Spleen (tissue), 11 donors: ENCODE results near the gene DLX3. TPM values are rescaled to one million over a fixed set of nuclear protein-coding genes. Genes with fewer than 3 reads are reported as not detected.

Experiments used
- DNase-seq: peaks from one replicate; pipeline ENCODE4 v3.0.0-alpha.2; 2020
- H3K27ac ChIP-seq, 8 donors: fragments of 200-600 bp; sonication (generic) in 7 of 8; 1 replicate in 4 of 8; 2 replicates in 4 of 8; pipeline versions ENCODE4 v1.5.0 to v1.8.0; 2016 to 2021; ENCODE audit warnings: inconsistent platforms in 4 of 8, mild to moderate bottlenecking in 4 of 8, moderate library complexity in 1 of 8
- H3K27me3 ChIP-seq, 7 donors: fragments of 200-600 bp; sonication (generic) in 6 of 7; replicated peaks in 1 of 7; 1 replicate in 4 of 7; 2 replicates in 3 of 7; pipeline versions ENCODE4 v1.5.0 to v1.8.0; 2016 to 2021; ENCODE audit warnings: inconsistent platforms in 3 of 7, mild to moderate bottlenecking in 1 of 7
- H3K36me3 ChIP-seq, 6 donors: fragments of 200-600 bp; sonication (generic) in 5 of 6; 1 replicate in 4 of 6; 2 replicates in 2 of 6; pipeline versions ENCODE4 v1.5.0 to v1.8.0; 2016 to 2021; ENCODE audit warnings: inconsistent platforms in 2 of 6
- H3K4me1 ChIP-seq, 6 donors: fragments of 200-600 bp; sonication (generic) in 5 of 6; 1 replicate in 3 of 6; 2 replicates in 3 of 6; pipeline versions ENCODE4 v1.5.0 to v1.8.0; 2016 to 2021; ENCODE audit warnings: inconsistent platforms in 3 of 6
- H3K4me3 ChIP-seq, 8 donors: fragments of 200-600 bp; sonication (generic) in 7 of 8; 1 replicate in 4 of 8; 2 replicates in 4 of 8; pipeline versions ENCODE4 v1.5.0 to v1.8.0; 2016 to 2021; ENCODE audit warnings: inconsistent platforms in 4 of 8, mild to moderate bottlenecking in 4 of 8, moderate library complexity in 2 of 8
- H3K9me3 ChIP-seq, 8 donors: fragments of 200-600 bp; sonication (generic) in 7 of 8; 1 replicate in 4 of 8; 2 replicates in 4 of 8; pipeline versions ENCODE4 v1.5.0 to v1.8.0; 2016 to 2021; ENCODE audit warnings: inconsistent platforms in 4 of 8
- CTCF ChIP-seq, 11 experiments: fragments of 200-600 bp in 7 of 11; fragments of 450-650 bp in 4 of 11; sonication (generic) in 4 of 11; IDR thresholded peaks in 8 of 11; conservative IDR thresholded peaks in 3 of 11; 1 replicate in 7 of 11; 2 replicates in 4 of 11; pipeline versions ENCODE4 v1.4.0 to v1.8.0; 2016 to 2021; ENCODE audit warnings: antibody characterized with exemption in 11 of 11, inconsistent platforms in 4 of 11, mild to moderate bottlenecking in 1 of 11
- POLR2A ChIP-seq, 3 donors: fragments of 450-650 bp; IDR thresholded peaks; one replicate each; pipeline ENCODE4 v1.5.1; 2017; ENCODE audit warnings: antibody characterized with exemption in 3 of 3, mild to moderate bottlenecking in 1 of 3
- POLR2AphosphoS5 ChIP-seq, 3 donors: sonication (generic); formaldehyde crosslinking; IDR thresholded peaks; one replicate each; pipeline ENCODE4 v1.5.1; 2017; ENCODE audit warnings: antibody characterized with exemption in 3 of 3
- WGBS, 5 donors: extraction: QIAGEN DNeasy Blood & Tissue Kit in 3 of 5; methylation state at CpG; one replicate each; pipeline versions ENCODE4 v1.1.5 to v1.1.7; 2013 to 2018; 5-methylcytosine and 5-hydroxymethylcytosine counted together
- intact Hi-C: fragments of 100-400 bp; cut with DNase I; formaldehyde crosslinking; loops from one replicate; pipeline ENCODE4 v1.15.0; 2023; ENCODE audit warnings: low total_unique reads
- polyA plus RNA-seq, 3 donors: library from polyadenylated mRNA; stranded (reverse); fragments of 200-250 nt; gene quantifications; one replicate each; pipeline ENCODE4 v1.2.1, GENCODE V29; 2013
- total RNA-seq, 7 donors: library from RNA; depleted of rRNA in 3 of 7; stranded (reverse); fragments of >200 nt in 3 of 7; fragmentation: NEBNext Ultra II Directional in 4 of 7; extraction: Animal tissue kit (Norgen Biotek cat#: 25700) in 4 of 7; gene quantifications; one replicate each; pipeline versions ENCODE4 v1.1.0 to v1.2.1, GENCODE V29; 2016 to 2021
- donor health status: healthy with polysubstance abuse.
- donor health status: DM: no; HTN: no; CAD: no; lungs with moderate emphysema.
- donor health status: DM: no; HTN: no; CAD: no.
- donor health status: Bipolar disorder and iron deficiency.
- donor health status: healthy.
- donor health status: DM: no; HTN: no; CAD: no.
- donor health status: DM: yes; HTN: yes; CAD: no.

Gene DLX3
- total and polyA plus RNA-seq, 10 donors: 0.02 TPM; not detected in 9

- Histone ChIP-seq H3K27me3 (peaks cover 14 to 100% (median 93%) of the 10 kb centered on the region in 7 donors), H3K4me1 (peaks cover 14 to 52% (median 40%) of the 10 kb centered on the region in 6 donors), H3K9me3 (no peaks in the 10 kb centered on the region), H3K4me3 (peak overlapping the region in 1 of 8 donors; percentile 16), H3K27ac (no peak overlapping the region), H3K36me3 (no peaks in the 10 kb centered on the region)
- no peak for DNase-seq
- intact Hi-C loops: no loop called here
- TF ChIP-seq POLR2AphosphoS5 (IDR thresholded peaks at IDR 0.05) (no peak), CTCF (IDR thresholded peaks at IDR 0.05 in 8 of 11, conservative IDR thresholded peaks at IDR 0.05 in 3 of 11) (no peak), POLR2A (IDR thresholded peaks at IDR 0.05) (no peak)
- 0 to 8% (median 7%) methylated on average over 16 of the region's 16 CpGs for WGBS, 5 donors
Measured at GRCh38 chr17:49965524-49965909, 29.5 kb downstream of the DLX3 start.

GRCh38 chr17:49964769-49965523 is 30.1 kb downstream of the DLX3 start:
- Histone ChIP-seq H3K27ac (no peak overlapping the region), H3K9me3 (no peaks in the 10 kb centered on the region), H3K4me3 (peak overlapping the region in 1 of 8 donors; percentile 16), H3K4me1 (peaks cover 14 to 48% (median 39%) of the 10 kb centered on the region in 6 donors), H3K27me3 (peaks cover 12 to 98% (median 87%) of the 10 kb centered on the region in 7 donors), H3K36me3 (no peaks in the 10 kb centered on the region)
- no peak for TF ChIP-seq POLR2AphosphoS5 (IDR thresholded peaks at IDR 0.05)
- no peak for TF ChIP-seq POLR2A (IDR thresholded peaks at IDR 0.05)
- no peak for TF ChIP-seq CTCF (IDR thresholded peaks at IDR 0.05 in 8 of 11, conservative IDR thresholded peaks at IDR 0.05 in 3 of 11)
- intact Hi-C loops: no loop called here
- DNase-seq: no peak
- 6 to 12% (median 7%) methylated on average over 46 to 52 of the region's 52 CpGs for WGBS, 5 donors

GRCh38 chr17:49964303-49964768 is 30.7 kb downstream of the DLX3 start:
- Histone ChIP-seq H3K4me1 (peaks cover 12 to 42% (median 32%) of the 10 kb centered on the region in 6 donors), H3K27ac (no peak overlapping the region), H3K9me3 (no peaks in the 10 kb centered on the region), H3K36me3 (no peaks in the 10 kb centered on the region), H3K27me3 (peaks cover 11 to 98% (median 81%) of the 10 kb centered on the region in 7 donors), H3K4me3 (peak overlapping the region in 1 of 8 donors; percentile 16)
- DNase-seq: no peak
- intact Hi-C loops: no loop called here
- TF ChIP-seq CTCF (IDR thresholded peaks at IDR 0.05 in 8 of 11, conservative IDR thresholded peaks at IDR 0.05 in 3 of 11) (no peak), POLR2A (IDR thresholded peaks at IDR 0.05) (no peak), POLR2AphosphoS5 (IDR thresholded peaks at IDR 0.05) (no peak)
- WGBS, 5 donors: 7 to 16% (median 14%) methylated on average over 18 of the region's 18 CpGs

- TF ChIP-seq POLR2AphosphoS5 (IDR thresholded peaks at IDR 0.05): peak in 1 of 3 donors; percentile 49
- no peak for TF ChIP-seq POLR2A (IDR thresholded peaks at IDR 0.05)
- Histone ChIP-seq H3K36me3 (no peaks in the 10 kb centered on the region), H3K4me3 (peak overlapping the region in 1 of 8 donors; percentile 16), H3K9me3 (no peaks in the 10 kb centered on the region), H3K4me1 (peaks cover 7 to 37% (median 27%) of the 10 kb centered on the region in 6 donors), H3K27me3 (peaks cover 11 to 98% (median 76%) of the 10 kb centered on the region in 7 donors), H3K27ac (no peak overlapping the region)
- DNase-seq: no peak
- intact Hi-C loops: no loop called here
- WGBS, 5 donors: 4 to 9% (median 8%) methylated on average over 32 to 52 of the region's 52 CpGs
Measured at GRCh38 chr17:49963626-49964302, 31.3 kb downstream of the DLX3 start.
